Fibroblast of lung (primary cell): Measurements from ENCODE around the gene ARPP21. TPM values are rescaled to one million over a fixed set of nuclear protein-coding genes. Genes with fewer than 3 reads are reported as not detected.

Experiments used
- DNase-seq, 2 donors: peaks; one replicate each; pipeline versions ENCODE4 v3.0.0 to v3.0.0-alpha.2; 2010; ENCODE audit warnings: low read depth in 2 of 2
- H2AFZ ChIP-seq: 2 replicates; pipeline ENCODE4 v1.5.1; 2012; ENCODE audit warnings: low read length, control low read depth, inconsistent platforms
- H3K27ac ChIP-seq: 2 replicates; pipeline ENCODE4 v1.5.1; 2011; ENCODE audit warnings: low read length, control low read depth; ENCODE audit not compliant: insufficient read depth
- H3K27me3 ChIP-seq: 2 replicates; pipeline ENCODE4 v1.5.1; 2011; ENCODE audit warnings: mild to moderate bottlenecking, low read length; ENCODE audit not compliant: control insufficient read depth, insufficient read depth
- H3K36me3 ChIP-seq: 2 replicates; pipeline ENCODE4 v1.5.1; 2011; ENCODE audit warnings: low read length; ENCODE audit not compliant: control insufficient read depth, insufficient read depth
- H3K4me1 ChIP-seq: 2 replicates; pipeline ENCODE4 v1.5.1; 2011; ENCODE audit warnings: low read length; ENCODE audit not compliant: control insufficient read depth, insufficient read depth; ENCODE audit errors: extremely low read depth
- H3K4me2 ChIP-seq: 2 replicates; pipeline ENCODE4 v1.5.1; 2011; ENCODE audit warnings: low read length, control low read depth; ENCODE audit not compliant: insufficient read depth; ENCODE audit errors: extremely low read depth
- H3K4me3 ChIP-seq, 4 experiments: fragments of 200-600 bp in 1 of 4; sonication (generic) in 1 of 4; replicated peaks in 1 of 4; 2 replicates each; pipeline ENCODE4 v1.5.1; 2011 to 2016; ENCODE audit warnings: low read length in 4 of 4, low read depth in 3 of 4, mild to moderate bottlenecking in 3 of 4, control low read depth in 2 of 4, inconsistent platforms in 1 of 4, mixed read lengths in 1 of 4; ENCODE audit not compliant: insufficient read depth in 1 of 4; ENCODE audit errors: control extremely low read depth in 1 of 4
- H3K79me2 ChIP-seq: 2 replicates; pipeline ENCODE4 v1.5.1; 2012; ENCODE audit warnings: mild to moderate bottlenecking, low read length, inconsistent platforms; ENCODE audit not compliant: control insufficient read depth, insufficient read depth
- H3K9ac ChIP-seq: 2 replicates; pipeline ENCODE4 v1.5.1; 2011; ENCODE audit warnings: mild to moderate bottlenecking, low read length, control low read depth; ENCODE audit not compliant: insufficient read depth
- H3K9me3 ChIP-seq: 2 replicates; pipeline ENCODE4 v1.5.1; 2012; ENCODE audit warnings: low read depth, low read length; ENCODE audit not compliant: control insufficient read depth, insufficient read depth
- H4K20me1 ChIP-seq: 2 replicates; pipeline ENCODE4 v1.5.1; 2011; ENCODE audit warnings: low read length; ENCODE audit not compliant: control insufficient read depth, insufficient read depth; ENCODE audit errors: extremely low read depth
- EZH2 ChIP-seq: IDR thresholded peaks from 2 replicates; pipeline ENCODE4 v1.5.1; 2012; ENCODE audit warnings: low read length, control low read depth, mild to moderate bottlenecking; ENCODE audit errors: missing control alignments
- polyA plus RNA-seq, 2 donors: library from polyadenylated mRNA; depleted of rRNA in 1 of 2; stranded (reverse) in 1 of 2; unstranded in 1 of 2; fragments of >200 nt; gene quantifications; 2 replicates each; pipeline ENCODE4 v1.2.1, GENCODE V29; 2011 to 2012; ENCODE audit warnings: missing spikeins in 1 of 2
- total RNA-seq: library from RNA; depleted of rRNA; stranded (reverse); fragments of >200 nt; gene quantifications from 2 replicates; pipeline ENCODE4 v1.2.1, GENCODE V29; 2014
- TF ChIP-seq, protein P1 (sequence below), 2 donors: IDR thresholded peaks in 1 of 2; conservative IDR thresholded peaks in 1 of 2; 1 replicate in 1 of 2; 2 replicates in 1 of 2; pipeline ENCODE4 v1.5.1; 2011 to 2012; ENCODE audit warnings: low read length in 2 of 2, control low read depth in 1 of 2, inconsistent platforms in 1 of 2, low read depth in 1 of 2, mild to moderate bottlenecking in 1 of 2

Gene ARPP21
- total and polyA plus RNA-seq, 2 donors (not counting 1 experiment from before 2014, with no cell fraction given) = not detected

DNA sequence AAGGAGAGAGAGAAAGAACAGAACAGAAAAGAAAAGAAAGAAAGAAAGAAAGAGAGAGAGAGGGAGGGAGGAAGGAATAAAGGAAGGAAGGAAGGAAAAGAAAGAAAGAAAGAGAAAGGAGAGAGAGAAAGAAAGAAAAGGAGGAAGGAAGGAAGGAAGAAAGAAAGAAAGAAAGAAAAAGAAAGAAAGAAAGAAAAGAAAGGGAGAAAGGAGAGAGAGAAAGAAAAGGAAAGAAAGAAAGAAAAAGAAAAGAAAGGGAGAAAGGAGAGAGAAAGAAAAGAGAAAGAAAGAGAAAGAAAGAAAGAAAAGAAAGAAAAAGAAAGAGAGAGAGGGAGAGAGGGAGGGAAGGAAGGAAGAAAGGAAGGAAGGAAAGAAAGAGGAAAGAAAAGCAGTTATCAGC, 108.8 kb downstream of the ARPP21 start:
- Histone ChIP-seq H3K4me1 (no peaks in the 10 kb centered on the region), H3K9me3 (no peaks in the 10 kb centered on the region), H3K4me3 (no peak overlapping the region), H4K20me1 (no peaks in the 10 kb centered on the region), H2AFZ (no peak overlapping the region), H3K79me2 (no peaks in the 10 kb centered on the region), H3K4me2 (no peak overlapping the region), H3K27me3 (no peaks in the 10 kb centered on the region), H3K9ac (no peak overlapping the region), H3K27ac (no peak overlapping the region), H3K36me3 (no peaks in the 10 kb centered on the region)
- no peak for DNase-seq
- no peak for TF ChIP-seq EZH2
- TF ChIP-seq, protein P1, sequence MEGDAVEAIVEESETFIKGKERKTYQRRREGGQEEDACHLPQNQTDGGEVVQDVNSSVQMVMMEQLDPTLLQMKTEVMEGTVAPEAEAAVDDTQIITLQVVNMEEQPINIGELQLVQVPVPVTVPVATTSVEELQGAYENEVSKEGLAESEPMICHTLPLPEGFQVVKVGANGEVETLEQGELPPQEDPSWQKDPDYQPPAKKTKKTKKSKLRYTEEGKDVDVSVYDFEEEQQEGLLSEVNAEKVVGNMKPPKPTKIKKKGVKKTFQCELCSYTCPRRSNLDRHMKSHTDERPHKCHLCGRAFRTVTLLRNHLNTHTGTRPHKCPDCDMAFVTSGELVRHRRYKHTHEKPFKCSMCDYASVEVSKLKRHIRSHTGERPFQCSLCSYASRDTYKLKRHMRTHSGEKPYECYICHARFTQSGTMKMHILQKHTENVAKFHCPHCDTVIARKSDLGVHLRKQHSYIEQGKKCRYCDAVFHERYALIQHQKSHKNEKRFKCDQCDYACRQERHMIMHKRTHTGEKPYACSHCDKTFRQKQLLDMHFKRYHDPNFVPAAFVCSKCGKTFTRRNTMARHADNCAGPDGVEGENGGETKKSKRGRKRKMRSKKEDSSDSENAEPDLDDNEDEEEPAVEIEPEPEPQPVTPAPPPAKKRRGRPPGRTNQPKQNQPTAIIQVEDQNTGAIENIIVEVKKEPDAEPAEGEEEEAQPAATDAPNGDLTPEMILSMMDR (conservative IDR thresholded peaks at IDR 0.05 in 1 of 2, IDR thresholded peaks at IDR 0.05 in 1 of 2; ENCODE audit: low read depth in 1 of 2, low read length in 2 of 2) = no peak

DNA sequence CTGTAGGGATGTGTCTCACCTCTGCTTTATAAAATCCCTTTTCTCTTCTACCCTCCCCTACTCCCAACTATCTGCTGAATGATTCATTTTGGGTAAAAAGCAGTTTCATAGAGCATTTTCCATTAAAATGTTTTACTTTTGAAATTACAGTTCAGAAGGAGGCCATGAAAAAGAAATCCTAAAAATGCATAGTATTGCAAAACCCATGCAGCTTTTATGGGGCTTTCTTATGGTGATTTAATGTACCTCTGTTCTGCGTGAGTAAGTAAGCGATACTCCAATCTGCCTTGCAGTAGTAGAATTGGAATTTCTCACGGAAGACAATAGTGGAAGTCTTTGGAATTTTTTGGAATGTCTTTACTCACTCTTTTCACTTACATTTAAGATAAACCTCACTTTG, 111.9 kb downstream of the ARPP21 start:
- TF ChIP-seq EZH2 = no peak
- TF ChIP-seq, protein P1 (conservative IDR thresholded peaks at IDR 0.05 in 1 of 2, IDR thresholded peaks at IDR 0.05 in 1 of 2; ENCODE audit: low read depth in 1 of 2, low read length in 2 of 2) = no peak

DNA sequence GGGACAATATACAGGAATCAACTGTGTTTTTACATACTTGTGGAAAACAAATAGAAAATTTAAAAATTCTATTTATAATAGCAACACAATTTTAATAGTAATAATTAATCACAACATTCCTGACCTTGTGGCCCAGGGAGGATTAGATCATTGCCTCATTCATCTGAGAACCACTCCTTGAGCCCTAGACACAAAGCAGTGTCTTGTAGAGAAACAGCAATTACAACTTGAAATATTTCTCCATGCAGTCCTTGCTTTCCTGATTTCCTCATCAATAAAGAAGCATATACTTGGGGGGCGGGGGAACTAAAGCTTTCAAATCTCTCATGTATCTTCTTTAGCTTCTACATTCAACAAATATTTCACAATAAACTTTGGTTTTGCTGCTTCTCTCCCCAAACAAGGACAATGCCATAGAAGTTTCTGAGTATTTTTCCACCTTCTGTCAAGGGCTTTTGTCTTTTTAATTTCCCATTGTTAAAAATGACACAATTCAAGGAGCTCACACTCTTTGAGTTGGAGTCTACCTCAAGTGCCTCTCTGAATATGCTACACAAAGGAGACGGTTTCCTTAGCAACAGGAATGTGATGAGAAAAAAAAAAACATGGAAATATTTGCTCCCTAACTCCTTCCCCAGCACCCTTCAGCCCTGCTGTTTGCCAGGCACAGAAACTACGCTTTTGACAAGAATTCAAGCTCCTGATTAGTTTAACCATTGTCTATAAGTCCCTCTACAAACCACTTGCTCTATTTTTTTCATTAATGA, 118.8 kb downstream of the ARPP21 start:
- Histone ChIP-seq H3K79me2 (no peaks in the 10 kb centered on the region), H3K4me3 (no peak overlapping the region), H3K4me1 (no peaks in the 10 kb centered on the region), H3K4me2 (no peak overlapping the region), H3K9ac (no peak overlapping the region), H3K36me3 (no peaks in the 10 kb centered on the region), H3K27ac (no peak overlapping the region), H3K9me3 (no peaks in the 10 kb centered on the region), H2AFZ (no peak overlapping the region), H4K20me1 (no peaks in the 10 kb centered on the region), H3K27me3 (no peaks in the 10 kb centered on the region)
- DNase-seq = no peak
- TF ChIP-seq, protein P1 (conservative IDR thresholded peaks at IDR 0.05 in 1 of 2, IDR thresholded peaks at IDR 0.05 in 1 of 2; ENCODE audit: low read depth in 1 of 2, low read length in 2 of 2) = no peak
- no peak for TF ChIP-seq EZH2

More for the DNA sequence above, 111.9 kb downstream of the ARPP21 start:
- H2AFZ ChIP-seq = no peak overlapping the region
- H4K20me1 ChIP-seq = no peaks in the 10 kb centered on the region
- H3K9me3 ChIP-seq = no peaks in the 10 kb centered on the region
- no peaks in the 10 kb centered on the region for H3K36me3 ChIP-seq
- H3K27ac ChIP-seq = no peak overlapping the region
- no peak overlapping the region for H3K4me2 ChIP-seq
- no peak overlapping the region for H3K9ac ChIP-seq
- no peaks in the 10 kb centered on the region for H3K4me1 ChIP-seq
- no peak for DNase-seq
- H3K4me3 ChIP-seq = no peak overlapping the region
- no peaks in the 10 kb centered on the region for H3K79me2 ChIP-seq
- H3K27me3 ChIP-seq = no peaks in the 10 kb centered on the region
